ENCODE data around the gene DHCR24.

- TF ChIP-seq CTCF (conservative IDR thresholded peaks at IDR 0.05) (no peak), ZFX (IDR thresholded peaks at IDR 0.05) (no peak)
Measured at GRCh38 chr1:54846716-54847284, 40.2 kb downstream of the DHCR24 start.
